ENCODE measurements around the gene TMEM235.

TMEM235 gene

GRCh38 chr17:78268951-78269905, 37.8 kb downstream of the TMEM235 start:
- H3K4me1 ChIP-seq (ENCODE audit: control insufficient read depth, insufficient read depth, low read length): peaks cover 77% of the 10 kb centered on the region
- peak overlapping the region; percentile 87 for H3K9ac ChIP-seq (ENCODE audit: low read length)
- H3K4me3 ChIP-seq (ENCODE audit: low read depth, low read length): peak overlapping the region; percentile 43; the same call in 1 of the 2 replicates
- peak overlapping the region; percentile 67; the same call in 1 of the 2 replicates for H3K27ac ChIP-seq (ENCODE audit: low read depth, low read length)
- H3K9me3 ChIP-seq (ENCODE audit: control insufficient read depth, insufficient read depth, low read depth, low read length): peaks cover 5% of the 10 kb centered on the region
- H3K27me3 ChIP-seq (ENCODE audit: control insufficient read depth, insufficient read depth, low read length): no peaks in the 10 kb centered on the region
- H3K36me3 ChIP-seq (ENCODE audit: control insufficient read depth, insufficient read depth, low read length): no peaks in the 10 kb centered on the region

- Histone ChIP-seq H3K9me3 (ENCODE audit: control insufficient read depth, insufficient read depth, low read depth, low read length) (peaks cover 5% of the 10 kb centered on the region), H3K27ac (ENCODE audit: low read depth, low read length) (peak overlapping the region; percentile 38; the same call in 1 of the 2 replicates), H3K4me3 (ENCODE audit: low read depth, low read length) (peak overlapping the region; percentile 43; the same call in 1 of the 2 replicates), H3K27me3 (ENCODE audit: control insufficient read depth, insufficient read depth, low read length) (no peaks in the 10 kb centered on the region), H3K36me3 (ENCODE audit: control insufficient read depth, insufficient read depth, low read length) (no peaks in the 10 kb centered on the region), H3K9ac (ENCODE audit: low read length) (peak overlapping the region; percentile 87), H3K4me1 (ENCODE audit: control insufficient read depth, insufficient read depth, low read length) (peaks cover 72% of the 10 kb centered on the region)
These were observed 38.5 kb downstream of the TMEM235 start for GRCh38 chr17:78269955-78270381.

DNA sequence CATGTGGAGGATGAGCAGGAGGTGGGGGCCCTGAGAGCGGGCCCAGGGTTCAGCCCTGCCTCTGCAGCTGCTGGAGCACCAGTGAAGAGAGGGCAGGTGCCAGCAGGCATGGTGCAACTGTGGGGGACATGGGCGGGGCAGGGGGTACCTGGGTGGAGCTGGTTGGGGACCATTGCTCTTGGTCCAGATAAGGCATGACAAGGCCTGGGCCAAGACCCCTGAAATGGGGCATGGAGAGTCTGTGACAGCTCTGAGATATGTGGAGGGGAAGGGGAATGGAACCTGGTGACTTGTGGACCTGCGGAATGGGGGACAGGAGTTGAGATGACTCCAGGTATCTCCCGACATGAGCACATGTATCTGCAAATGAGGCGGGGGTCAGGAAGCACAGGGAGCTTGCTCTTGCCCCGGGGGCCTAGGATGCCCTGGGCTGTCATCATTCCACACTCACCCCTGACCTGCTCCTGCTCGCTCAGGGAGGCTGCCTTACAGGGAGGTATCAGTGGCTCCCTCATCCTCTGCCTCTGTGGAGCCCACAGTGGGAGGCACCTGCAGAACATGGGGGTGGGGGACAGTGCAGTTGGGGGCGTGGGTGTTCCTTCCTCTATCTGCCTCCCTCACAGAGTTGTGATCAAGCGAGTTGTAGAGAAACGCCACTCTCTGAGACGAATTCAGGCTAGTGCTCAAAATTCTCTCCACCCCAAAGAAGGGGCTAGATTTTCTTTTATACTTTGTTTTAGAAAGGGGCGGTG, 40.2 kb downstream of the TMEM235 start:
- H3K9me3 ChIP-seq (ENCODE audit: control insufficient read depth, insufficient read depth, low read depth, low read length): peaks cover 5% of the 10 kb centered on the region
- H3K9ac ChIP-seq (ENCODE audit: low read length): peak overlapping the region; percentile 59
- H3K27me3 ChIP-seq (ENCODE audit: control insufficient read depth, insufficient read depth, low read length): no peaks in the 10 kb centered on the region
- H3K36me3 ChIP-seq (ENCODE audit: control insufficient read depth, insufficient read depth, low read length): no peaks in the 10 kb centered on the region
- no peak overlapping the region for H3K4me3 ChIP-seq (ENCODE audit: low read depth, low read length)
- H3K4me1 ChIP-seq (ENCODE audit: control insufficient read depth, insufficient read depth, low read length): peaks cover 62% of the 10 kb centered on the region
- peak overlapping the region; percentile 31; the same call in 1 of the 2 replicates for H3K27ac ChIP-seq (ENCODE audit: low read depth, low read length)

DNA sequence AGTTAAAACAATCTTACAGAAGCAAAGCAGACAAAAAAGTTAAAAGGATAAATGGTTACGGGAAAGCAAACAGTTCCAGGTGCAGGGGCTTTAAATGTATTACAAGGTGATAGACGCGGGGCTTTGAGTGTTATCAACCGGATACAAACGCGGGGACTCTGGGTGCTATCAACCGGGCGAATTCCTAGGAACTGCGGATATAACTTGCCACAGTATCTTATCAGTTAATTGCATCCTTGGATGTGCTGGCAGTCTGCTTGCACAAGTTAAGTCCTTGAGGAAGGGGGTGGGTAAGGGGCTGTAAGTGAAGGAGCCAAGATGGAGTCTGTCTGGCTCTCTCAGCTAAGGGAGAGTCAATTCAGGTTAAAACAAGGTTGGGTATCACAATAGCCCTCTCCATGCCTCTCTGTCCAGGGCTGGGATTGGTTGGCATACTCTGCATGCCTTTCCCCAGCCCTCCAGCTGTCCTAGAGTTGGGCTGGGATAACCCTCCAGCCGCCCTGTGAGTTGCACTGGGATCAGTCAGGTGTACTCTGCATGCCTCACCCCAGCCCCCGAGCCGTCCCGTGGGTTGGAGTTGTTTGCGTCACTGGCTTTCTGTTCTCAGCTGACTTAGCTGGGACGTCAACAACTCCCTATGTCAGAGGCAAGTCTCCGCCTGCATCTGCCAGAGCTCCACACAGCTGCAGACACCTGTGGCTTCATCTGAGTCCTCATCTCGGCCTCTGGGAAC, 40.9 kb downstream of the TMEM235 start:
- Histone ChIP-seq H3K27ac (ENCODE audit: low read depth, low read length) (no peak overlapping the region), H3K9me3 (ENCODE audit: control insufficient read depth, insufficient read depth, low read depth, low read length) (peaks cover 5% of the 10 kb centered on the region), H3K36me3 (ENCODE audit: control insufficient read depth, insufficient read depth, low read length) (no peaks in the 10 kb centered on the region), H3K4me1 (ENCODE audit: control insufficient read depth, insufficient read depth, low read length) (peaks cover 55% of the 10 kb centered on the region), H3K4me3 (ENCODE audit: low read depth, low read length) (no peak overlapping the region), H3K27me3 (ENCODE audit: control insufficient read depth, insufficient read depth, low read length) (no peaks in the 10 kb centered on the region), H3K9ac (ENCODE audit: low read length) (no peak overlapping the region)

DNA sequence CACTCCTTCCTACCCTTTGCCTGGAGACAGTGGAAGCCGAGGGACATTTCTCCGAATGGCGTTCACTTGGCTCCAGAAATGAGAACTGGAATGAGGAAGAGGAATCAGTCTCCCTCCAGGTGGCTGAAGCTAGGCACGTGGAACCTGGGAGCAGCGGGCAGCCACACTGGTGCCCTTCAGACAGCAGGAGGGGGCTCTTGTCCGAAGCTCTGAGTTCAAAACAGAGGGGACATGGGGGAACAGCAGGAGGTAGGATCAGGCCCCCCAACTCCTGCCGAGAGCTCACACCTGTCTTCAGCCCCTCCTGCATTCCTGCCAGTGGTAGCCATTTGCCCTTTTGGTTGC, 41.5 kb downstream of the TMEM235 start:
- H3K4me3 ChIP-seq (ENCODE audit: low read depth, low read length): no peak overlapping the region
- H3K36me3 ChIP-seq (ENCODE audit: control insufficient read depth, insufficient read depth, low read length): no peaks in the 10 kb centered on the region
- peaks cover 5% of the 10 kb centered on the region for H3K9me3 ChIP-seq (ENCODE audit: control insufficient read depth, insufficient read depth, low read depth, low read length)
- no peak overlapping the region for H3K27ac ChIP-seq (ENCODE audit: low read depth, low read length)
- no peaks in the 10 kb centered on the region for H3K27me3 ChIP-seq (ENCODE audit: control insufficient read depth, insufficient read depth, low read length)
- H3K4me1 ChIP-seq (ENCODE audit: control insufficient read depth, insufficient read depth, low read length): peaks cover 53% of the 10 kb centered on the region
- no peak overlapping the region for H3K9ac ChIP-seq (ENCODE audit: low read length)

DNA sequence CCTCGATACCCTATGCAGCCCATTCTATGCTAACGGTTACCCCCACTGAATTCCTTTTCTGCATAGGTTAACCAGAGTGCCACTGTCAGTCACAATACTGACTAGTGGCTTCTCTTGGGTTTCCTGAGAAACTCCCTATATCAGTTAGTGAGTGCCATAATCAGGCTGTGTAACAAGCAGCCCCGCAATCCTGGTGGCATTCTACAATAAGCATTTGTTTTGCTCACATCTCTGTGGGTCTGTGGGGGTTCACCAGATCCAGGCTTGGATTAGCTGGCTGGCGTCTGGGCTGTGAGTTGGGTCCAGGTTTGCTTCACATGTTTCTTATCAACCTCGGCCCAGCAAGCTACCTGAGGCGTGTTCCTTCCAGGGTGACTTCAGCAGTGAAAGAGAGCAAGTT, 42.4 kb downstream of the TMEM235 start:
- Histone ChIP-seq H3K9ac (ENCODE audit: low read length) (no peak overlapping the region), H3K4me1 (ENCODE audit: control insufficient read depth, insufficient read depth, low read length) (peaks cover 52% of the 10 kb centered on the region), H3K36me3 (ENCODE audit: control insufficient read depth, insufficient read depth, low read length) (no peaks in the 10 kb centered on the region), H3K9me3 (ENCODE audit: control insufficient read depth, insufficient read depth, low read depth, low read length) (peaks cover 5% of the 10 kb centered on the region), H3K4me3 (ENCODE audit: low read depth, low read length) (no peak overlapping the region), H3K27me3 (ENCODE audit: control insufficient read depth, insufficient read depth, low read length) (no peaks in the 10 kb centered on the region), H3K27ac (ENCODE audit: low read depth, low read length) (no peak overlapping the region)

DNA sequence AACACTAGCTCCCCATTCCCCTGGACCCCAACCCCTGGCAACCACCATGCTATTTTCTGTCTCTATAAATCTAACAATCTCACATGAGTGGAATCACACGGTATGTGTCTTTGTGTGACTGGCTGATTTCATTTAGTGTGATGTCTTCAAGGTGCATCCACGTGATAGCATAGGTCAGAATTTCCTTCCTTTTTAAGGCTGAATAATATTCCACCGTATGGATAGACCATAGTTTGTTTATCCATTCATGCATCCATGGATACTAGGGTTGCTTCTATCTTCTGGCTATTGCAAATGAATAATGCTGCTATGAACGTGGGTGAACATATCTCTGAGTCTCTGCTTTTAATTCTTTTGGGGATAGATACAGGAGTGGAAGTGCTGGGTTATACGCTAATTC, 43.9 kb downstream of the TMEM235 start:
- H3K4me1 ChIP-seq (ENCODE audit: control insufficient read depth, insufficient read depth, low read length): peaks cover 41% of the 10 kb centered on the region
- H3K9me3 ChIP-seq (ENCODE audit: control insufficient read depth, insufficient read depth, low read depth, low read length): peaks cover 5% of the 10 kb centered on the region
- H3K27me3 ChIP-seq (ENCODE audit: control insufficient read depth, insufficient read depth, low read length): no peaks in the 10 kb centered on the region
- H3K36me3 ChIP-seq (ENCODE audit: control insufficient read depth, insufficient read depth, low read length): no peaks in the 10 kb centered on the region
- H3K27ac ChIP-seq (ENCODE audit: low read depth, low read length): no peak overlapping the region
- no peak overlapping the region for H3K4me3 ChIP-seq (ENCODE audit: low read depth, low read length)
- H3K9ac ChIP-seq (ENCODE audit: low read length): no peak overlapping the region

- H3K36me3 ChIP-seq (ENCODE audit: control insufficient read depth, insufficient read depth, low read length): no peaks in the 10 kb centered on the region
- H3K9ac ChIP-seq (ENCODE audit: low read length): no peak overlapping the region
- H3K4me1 ChIP-seq (ENCODE audit: control insufficient read depth, insufficient read depth, low read length): peaks cover 42% of the 10 kb centered on the region
- no peak overlapping the region for H3K4me3 ChIP-seq (ENCODE audit: low read depth, low read length)
- H3K27me3 ChIP-seq (ENCODE audit: control insufficient read depth, insufficient read depth, low read length): no peaks in the 10 kb centered on the region
- H3K9me3 ChIP-seq (ENCODE audit: control insufficient read depth, insufficient read depth, low read depth, low read length): peaks cover 5% of the 10 kb centered on the region
- H3K27ac ChIP-seq (ENCODE audit: low read depth, low read length): no peak overlapping the region
These were observed 44.9 kb downstream of the TMEM235 start for GRCh38 chr17:78276098-78276887.

DNA sequence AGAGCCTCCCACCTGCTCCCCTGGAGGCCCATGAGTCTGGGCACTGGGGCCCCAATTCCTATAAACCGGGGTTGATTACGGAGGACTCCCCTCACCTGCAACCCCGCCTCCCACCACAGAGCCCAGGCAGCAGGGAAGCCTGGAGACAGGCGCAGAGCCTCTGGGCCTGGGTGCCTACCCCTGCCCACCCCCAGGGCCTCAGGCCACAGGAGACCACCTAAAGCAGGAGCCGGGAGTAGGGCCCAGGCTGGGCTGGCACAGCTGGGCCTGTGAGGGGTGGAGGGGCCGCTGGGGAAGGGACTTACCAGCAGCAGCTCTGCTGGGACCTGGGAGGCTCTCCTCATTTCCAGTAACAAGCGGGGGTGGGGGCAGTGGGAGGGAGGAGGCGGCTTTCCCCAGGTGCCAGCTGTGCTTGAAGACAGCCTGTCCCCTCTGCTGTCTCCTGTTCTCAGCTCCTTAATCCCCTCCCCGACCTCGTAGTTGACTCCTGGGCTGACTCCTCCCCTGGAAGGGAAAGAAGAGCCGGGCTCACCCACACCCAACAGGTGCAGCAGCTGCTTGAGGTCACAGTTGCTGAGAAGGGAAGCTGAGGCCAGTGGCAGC, 46.8 kb downstream of the TMEM235 start:
- Histone ChIP-seq H3K36me3 (ENCODE audit: control insufficient read depth, insufficient read depth, low read length) (no peaks in the 10 kb centered on the region), H3K9ac (ENCODE audit: low read length) (no peak overlapping the region), H3K4me1 (ENCODE audit: control insufficient read depth, insufficient read depth, low read length) (peaks cover 28% of the 10 kb centered on the region), H3K9me3 (ENCODE audit: control insufficient read depth, insufficient read depth, low read depth, low read length) (peaks cover 5% of the 10 kb centered on the region), H3K27me3 (ENCODE audit: control insufficient read depth, insufficient read depth, low read length) (no peaks in the 10 kb centered on the region), H3K27ac (ENCODE audit: low read depth, low read length) (no peak overlapping the region), H3K4me3 (ENCODE audit: low read depth, low read length) (no peak overlapping the region)
